Neural progenitor cell (in vitro differentiated cells): Measurements from ENCODE around the gene SF3A1.

Experiments used
- EZH2 ChIP-seq: fragments of 200-600 bp; sonication (generic); IDR thresholded peaks from 2 replicates; pipeline ENCODE4 v1.6.1; 2017; ENCODE audit warnings: antibody characterized with exemption, mild to moderate bottlenecking, moderate library complexity
- EZH2phosphoT487 ChIP-seq: fragments of 200-600 bp; sonication (generic); IDR thresholded peaks from 2 replicates; pipeline ENCODE4 v1.6.1; 2017; ENCODE audit warnings: antibody characterized with exemption
- TF ChIP-seq, protein P1 (sequence below): fragments of 200-600 bp; sonication (generic); IDR thresholded peaks from 2 replicates; pipeline ENCODE4 v1.5.1; 2017; ENCODE audit warnings: antibody characterized with exemption, mild to moderate bottlenecking

DNA sequence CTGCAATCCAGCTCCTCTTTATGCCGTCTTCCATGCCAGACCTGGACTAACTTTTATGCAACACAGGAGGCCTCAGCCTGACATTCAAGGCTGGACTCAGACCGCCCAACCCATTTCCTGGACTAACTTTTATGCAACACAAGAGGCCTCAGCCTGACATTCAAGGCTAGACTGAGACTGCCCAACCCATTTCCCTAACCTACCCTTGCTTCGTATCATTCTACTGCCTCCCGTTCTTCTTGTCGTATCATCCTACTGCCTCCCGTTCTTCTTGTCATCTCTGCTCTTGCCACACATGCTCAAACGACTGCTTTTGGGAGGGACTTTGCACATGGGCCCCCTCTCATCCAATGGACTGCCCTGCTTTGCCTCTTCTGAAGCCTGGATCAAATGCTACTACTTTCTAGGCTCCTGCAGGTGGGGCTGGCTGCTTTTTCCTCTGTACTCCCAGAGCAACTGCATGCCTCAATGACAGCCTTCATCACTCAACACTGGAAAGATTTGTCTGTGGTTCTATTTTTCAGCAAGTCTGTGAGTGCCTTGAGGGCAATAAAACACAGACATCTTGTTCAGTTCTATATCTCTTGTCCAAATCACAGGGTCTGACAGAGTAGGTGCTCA is 37.8 kb downstream of the SF3A1 start:
- TF ChIP-seq, protein P1, sequence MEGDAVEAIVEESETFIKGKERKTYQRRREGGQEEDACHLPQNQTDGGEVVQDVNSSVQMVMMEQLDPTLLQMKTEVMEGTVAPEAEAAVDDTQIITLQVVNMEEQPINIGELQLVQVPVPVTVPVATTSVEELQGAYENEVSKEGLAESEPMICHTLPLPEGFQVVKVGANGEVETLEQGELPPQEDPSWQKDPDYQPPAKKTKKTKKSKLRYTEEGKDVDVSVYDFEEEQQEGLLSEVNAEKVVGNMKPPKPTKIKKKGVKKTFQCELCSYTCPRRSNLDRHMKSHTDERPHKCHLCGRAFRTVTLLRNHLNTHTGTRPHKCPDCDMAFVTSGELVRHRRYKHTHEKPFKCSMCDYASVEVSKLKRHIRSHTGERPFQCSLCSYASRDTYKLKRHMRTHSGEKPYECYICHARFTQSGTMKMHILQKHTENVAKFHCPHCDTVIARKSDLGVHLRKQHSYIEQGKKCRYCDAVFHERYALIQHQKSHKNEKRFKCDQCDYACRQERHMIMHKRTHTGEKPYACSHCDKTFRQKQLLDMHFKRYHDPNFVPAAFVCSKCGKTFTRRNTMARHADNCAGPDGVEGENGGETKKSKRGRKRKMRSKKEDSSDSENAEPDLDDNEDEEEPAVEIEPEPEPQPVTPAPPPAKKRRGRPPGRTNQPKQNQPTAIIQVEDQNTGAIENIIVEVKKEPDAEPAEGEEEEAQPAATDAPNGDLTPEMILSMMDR: no peak
- TF ChIP-seq EZH2 (no peak), EZH2phosphoT487 (no peak)
